NAMALWA (cell line): ENCODE data around the gene MKNK2.
A peak's percentile ranks its signal among the peaks of the same experiment; 100 is the strongest.
"Not testable (repeated sequence)": the region's sequence is repeated elsewhere in the genome, so short reads cannot be mapped to it uniquely, and the experiment has no call there.

Experiments
- DNase-seq: peaks from one replicate; pipeline ENCODE4 v3.0.0-alpha.2; 2015; ENCODE audit warnings: low spot score

The MKNK2 gene

GRCh38 chr19:1991018-1991913 is 59.8 kb downstream of the MKNK2 start:
- no peak for DNase-seq

DNA sequence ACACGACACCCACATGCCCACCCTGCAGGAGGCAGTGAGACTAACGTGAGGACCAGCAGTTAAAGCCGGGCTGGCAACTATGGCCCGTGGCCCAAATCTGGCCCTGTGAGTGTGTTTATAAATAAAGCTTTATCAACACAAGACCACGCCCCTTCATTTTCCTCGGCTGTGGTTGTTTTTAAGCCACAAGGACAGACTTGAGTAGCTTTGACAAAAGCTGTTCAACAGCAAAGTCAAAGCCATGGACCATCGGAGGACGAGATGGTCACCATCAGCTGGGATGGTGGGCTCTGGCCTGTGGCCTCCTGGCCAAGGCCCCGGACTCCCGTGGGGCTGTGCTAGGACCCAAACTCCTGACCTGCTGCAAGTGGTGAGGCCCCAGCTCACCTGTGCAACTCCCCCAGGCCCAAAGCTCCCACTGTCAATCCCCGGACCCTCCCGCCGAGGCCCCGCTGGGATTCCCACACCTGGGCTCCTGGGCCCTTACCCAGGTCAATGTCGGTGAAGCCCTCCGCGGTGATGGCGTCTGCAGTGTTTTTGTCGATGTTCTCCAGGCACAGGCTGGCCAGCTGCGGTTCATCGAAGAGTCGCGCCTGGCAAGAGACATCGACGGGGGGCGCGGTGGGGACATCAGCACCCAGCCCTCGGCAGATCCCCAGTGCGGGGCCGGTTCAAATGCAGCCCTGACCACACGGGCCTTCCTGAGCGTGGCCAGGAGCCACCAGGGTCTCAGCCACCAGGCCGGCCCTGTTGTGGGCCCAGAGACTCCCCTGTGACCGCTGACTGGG is 60.6 kb downstream of the MKNK2 start:
- peak; percentile 21 for DNase-seq

GRCh38 chr19:1989513-1990229 is 61.4 kb downstream of the MKNK2 start:
- DNase-seq = no peak

- DNase-seq = not testable (repeated sequence)
Measured at GRCh38 chr19:1988464-1988863, 62.6 kb downstream of the MKNK2 start.
